IPS-18a (cell line): Measurements from ENCODE around the gene NPIPA5.
"Not testable (repeated sequence)": the region's sequence is repeated elsewhere in the genome, so short reads cannot be mapped to it uniquely, and the experiment has no call there.

Source experiments
- H3K27ac ChIP-seq: one replicate; pipeline ENCODE4 v1.5.1; 2013; ENCODE audit warnings: low read length
- H3K27me3 ChIP-seq: one replicate; pipeline ENCODE4 v1.6.1; 2013; ENCODE audit warnings: mild to moderate bottlenecking, low read length; ENCODE audit not compliant: control insufficient read depth, insufficient read depth
- H3K36me3 ChIP-seq: one replicate; pipeline ENCODE4 v1.6.1; 2013; ENCODE audit warnings: low read depth, low read length; ENCODE audit not compliant: control insufficient read depth
- H3K4me1 ChIP-seq: one replicate; pipeline ENCODE4 v1.6.1; 2013; ENCODE audit warnings: low read depth, low read length; ENCODE audit not compliant: control insufficient read depth
- H3K4me3 ChIP-seq: one replicate; pipeline ENCODE4 v1.5.1; 2013; ENCODE audit warnings: low read length
- H3K9ac ChIP-seq: one replicate; pipeline ENCODE4 v1.6.1; 2013; ENCODE audit warnings: mild to moderate bottlenecking, low read length, moderate library complexity
- H3K9me3 ChIP-seq: one replicate; pipeline ENCODE4 v1.6.1; 2013; ENCODE audit warnings: low read depth, low read length; ENCODE audit not compliant: control insufficient read depth

NPIPA5 gene

GRCh38 chr16:15388060-15388459, 10.0 kb upstream of the NPIPA5 start:
- not testable (repeated sequence) for H3K4me1 ChIP-seq, H3K36me3 ChIP-seq, H3K27me3 ChIP-seq, H3K4me3 ChIP-seq, H3K9ac ChIP-seq, H3K9me3 ChIP-seq, H3K27ac ChIP-seq

GRCh38 chr16:15382810-15383209, 4.7 kb upstream of the NPIPA5 start:
- H3K4me1 ChIP-seq, H3K4me3 ChIP-seq, H3K9me3 ChIP-seq, H3K9ac ChIP-seq, H3K36me3 ChIP-seq, H3K27me3 ChIP-seq, H3K27ac ChIP-seq: not testable (repeated sequence)

GRCh38 chr16:15357495-15357894, 20.6 kb downstream of the NPIPA5 start:
- H3K36me3 ChIP-seq, result not testable (repeated sequence)

GRCh38 chr16:15354846-15355245, 23.2 kb downstream of the NPIPA5 start:
- not testable (repeated sequence) for H3K27ac ChIP-seq, H3K4me3 ChIP-seq, H3K36me3 ChIP-seq, H3K9me3 ChIP-seq, H3K4me1 ChIP-seq, H3K9ac ChIP-seq, H3K27me3 ChIP-seq

More at GRCh38 chr16:15357495-15357894, 20.6 kb downstream of the NPIPA5 start:
- H3K4me1 ChIP-seq, H3K27me3 ChIP-seq, H3K9ac ChIP-seq, H3K4me3 ChIP-seq, H3K9me3 ChIP-seq, H3K27ac ChIP-seq: not testable (repeated sequence)

GRCh38 chr16:15352852-15353251, 25.2 kb downstream of the NPIPA5 start:
- not testable (repeated sequence) for H3K4me3 ChIP-seq, H3K9me3 ChIP-seq, H3K4me1 ChIP-seq, H3K27me3 ChIP-seq, H3K9ac ChIP-seq, H3K27ac ChIP-seq, H3K36me3 ChIP-seq

GRCh38 chr16:15351745-15352144, 26.3 kb downstream of the NPIPA5 start:
- H3K27me3 ChIP-seq, H3K4me1 ChIP-seq, H3K36me3 ChIP-seq, H3K9me3 ChIP-seq, H3K27ac ChIP-seq, H3K9ac ChIP-seq, H3K4me3 ChIP-seq: not testable (repeated sequence)

GRCh38 chr16:15351251-15351650, 26.8 kb downstream of the NPIPA5 start:
- not testable (repeated sequence) for H3K4me1 ChIP-seq, H3K9ac ChIP-seq, H3K36me3 ChIP-seq, H3K9me3 ChIP-seq, H3K27me3 ChIP-seq, H3K4me3 ChIP-seq, H3K27ac ChIP-seq

- not testable (repeated sequence) for H3K9ac ChIP-seq, H3K36me3 ChIP-seq, H3K4me3 ChIP-seq, H3K27me3 ChIP-seq, H3K4me1 ChIP-seq, H3K9me3 ChIP-seq, H3K27ac ChIP-seq
These were observed 29.4 kb downstream of the NPIPA5 start for GRCh38 chr16:15348721-15349120.

GRCh38 chr16:15342337-15342736, 35.8 kb downstream of the NPIPA5 start:
- not testable (repeated sequence) for H3K27ac ChIP-seq, H3K27me3 ChIP-seq, H3K36me3 ChIP-seq, H3K4me3 ChIP-seq, H3K9me3 ChIP-seq, H3K4me1 ChIP-seq, H3K9ac ChIP-seq

- H3K4me1 ChIP-seq, H3K27ac ChIP-seq, H3K4me3 ChIP-seq, H3K36me3 ChIP-seq, H3K9me3 ChIP-seq, H3K9ac ChIP-seq, H3K27me3 ChIP-seq: not testable (repeated sequence)
These were observed 39.1 kb downstream of the NPIPA5 start for GRCh38 chr16:15338986-15339385.

- not testable (repeated sequence) for H3K9me3 ChIP-seq, H3K27me3 ChIP-seq, H3K4me1 ChIP-seq, H3K27ac ChIP-seq, H3K9ac ChIP-seq, H3K36me3 ChIP-seq, H3K4me3 ChIP-seq
These were observed 40.0 kb downstream of the NPIPA5 start for GRCh38 chr16:15337974-15338605.

GRCh38 chr16:15335609-15336008, 42.5 kb downstream of the NPIPA5 start:
- not testable (repeated sequence) for H3K9ac ChIP-seq, H3K4me1 ChIP-seq, H3K27ac ChIP-seq, H3K4me3 ChIP-seq, H3K27me3 ChIP-seq, H3K9me3 ChIP-seq, H3K36me3 ChIP-seq
